ENCODE measurements around the gene PCAT6. TPM values are rescaled to one million over a fixed set of nuclear protein-coding genes. Genes with fewer than 3 reads are reported as not detected.

PCAT6 gene
- total and polyA plus RNA-seq, 2 of the 8 experiments (the other 6 are each of a cell fraction or from before 2014, with no cell fraction given) = 4.6 to 14.7 TPM

- no peak overlapping the region for H3K4me2 ChIP-seq (ENCODE audit: insufficient read depth in 1 of 2, low read depth in 2 of 2, low read length in 2 of 2)
- peaks cover 5% of the 10 kb centered on the region for H3K79me1 ChIP-seq (ENCODE audit: low read depth, low read length)
- DNase-seq (ENCODE audit: low read depth in 1 of 2, low spot score in 2 of 2) = no peak
- H3K14ac ChIP-seq (ENCODE audit: insufficient read length) = no peak overlapping the region
- H3K23ac ChIP-seq (ENCODE audit: insufficient read length) = no peak overlapping the region
- no peak for FAIRE-seq
- no peak overlapping the region for H2BK15ac ChIP-seq (ENCODE audit: low read length)
- no peaks in the 10 kb centered on the region; the same call in 1 of the 2 replicates for H3K23me2 ChIP-seq (ENCODE audit: low read depth, low read length)
- H3K79me2 ChIP-seq (ENCODE audit: control insufficient read depth in 1 of 2, insufficient read depth in 2 of 2, low read length in 2 of 2) = peaks cover 22 to 99% of the 10 kb centered on the region in 2 experiments
- H2BK5ac ChIP-seq (ENCODE audit: low read depth, low read length) = no peak overlapping the region
- no peaks in the 10 kb centered on the region for H3K9me3 ChIP-seq (ENCODE audit: insufficient read depth in 2 of 2, low read depth in 1 of 2, low read length in 1 of 2)
- POLR2A ChIA-PET (ENCODE audit: partially characterized antibody) = interaction anchor here (0.9 to 1.2 kb wide), 3 partner anchors 13 to 22 kb away, joined by 3 to 5 read pairs (median 3); partner anchors contain the start of gene KDM5B
- no peak overlapping the region for H4K5ac ChIP-seq (ENCODE audit: insufficient read length, low read depth, low read length)
- H3K4me3 ChIP-seq (ENCODE audit: extremely low read depth in 1 of 4, insufficient read depth in 2 of 4, low read depth in 3 of 4, low read length in 4 of 4) = no peak overlapping the region
- H4K91ac ChIP-seq (replicated peaks; ENCODE audit: insufficient read length, low read length) = no peak overlapping the region
- H2BK12ac ChIP-seq (ENCODE audit: low read depth, low read length) = no peak overlapping the region
- H2BK20ac ChIP-seq (ENCODE audit: low read length) = no peak overlapping the region
- no peaks in the 10 kb centered on the region for H3K27me3 ChIP-seq (replicated peaks in 1 of 4; ENCODE audit: control insufficient read depth in 3 of 4, extremely low read depth in 1 of 4, insufficient read depth in 3 of 4, low read length in 3 of 4)
- H3K4ac ChIP-seq (replicated peaks; ENCODE audit: insufficient read length, low read depth, low read length) = no peak overlapping the region
- no peak overlapping the region for H3K27ac ChIP-seq (ENCODE audit: low read depth, low read length)
- CTCF ChIA-PET (ENCODE audit: partially characterized antibody) = interaction anchor here (0.8 to 1.4 kb wide), 2 partner anchors 10 to 60 kb away, joined by 3 read pairs; no protein-coding TSS in a partner anchor
- no peak overlapping the region for H2AFZ ChIP-seq (ENCODE audit: low read length)
- H3K9ac ChIP-seq (replicated peaks in 1 of 4; ENCODE audit: extremely low read depth in 1 of 4, low read depth in 3 of 4, low read length in 3 of 4) = no peak overlapping the region
- H3K56ac ChIP-seq (replicated peaks; ENCODE audit: insufficient read length, low read depth, low read length) = no peak overlapping the region
- H4K20me1 ChIP-seq (replicated peaks in 1 of 2; ENCODE audit: control insufficient read depth in 1 of 2, insufficient read depth in 2 of 2, low read length in 2 of 2) = peaks cover 28 to 40% of the 10 kb centered on the region in 2 experiments
- no peak overlapping the region for H2AK5ac ChIP-seq (ENCODE audit: low read depth, low read length)
- no peak overlapping the region for H2BK120ac ChIP-seq (replicated peaks; ENCODE audit: low read depth, low read length)
- no peaks in the 10 kb centered on the region; a peak in 1 of 8 replicates for H3K36me3 ChIP-seq (ENCODE audit: control insufficient read depth in 2 of 4, insufficient read depth in 4 of 4, low read length in 3 of 4)
- H4K8ac ChIP-seq (ENCODE audit: extremely low read depth, insufficient read depth, low read length) = no peak overlapping the region
- H3K4me1 ChIP-seq (replicated peaks in 1 of 4; ENCODE audit: control insufficient read depth in 3 of 4, insufficient read depth in 4 of 4, low read length in 3 of 4) = no peaks in the 10 kb centered on the region
- WGBS, 2 experiments (ENCODE audit: extremely low coverage in 1 of 2, insufficient coverage in 1 of 2, insufficient read length in 1 of 2, insufficient replicate concordance in 2 of 2, low coverage in 1 of 2, low lambda C conversion rate in 2 of 2, missing lambda C conversion rate in 1 of 2) = 88% methylated on average over 4 of the region's 4 CpGs; no CpG with 5 or more reads in 1 of the 2 experiments
- no peak overlapping the region for H3K18ac ChIP-seq (ENCODE audit: extremely low read depth, low read length)
- TF ChIP-seq TBP (IDR thresholded peaks at IDR 0.05; ENCODE audit: low read depth, low read length) = no peak
- TF ChIP-seq SIRT6 (IDR thresholded peaks at IDR 0.05; ENCODE audit: low read length) = no peak
- TF ChIP-seq HDAC6 (IDR thresholded peaks at IDR 0.05; ENCODE audit: low read depth, low read length) = no peak
- no peak for TF ChIP-seq RNF2 (IDR thresholded peaks at IDR 0.05; ENCODE audit: borderline replicate concordance, low read depth, low read length, missing control alignments, poor library complexity, severe bottlenecking)
- TF ChIP-seq GTF2F1 (IDR thresholded peaks at IDR 0.05; ENCODE audit: borderline replicate concordance, low read depth, low read length) = no peak
- no peak for TF ChIP-seq PHF8 (conservative IDR thresholded peaks at IDR 0.05; ENCODE audit: low read depth, low read length)
- TF ChIP-seq YY1 (IDR thresholded peaks at IDR 0.05; ENCODE audit: low read depth, low read length) = no peak
- no peak for TF ChIP-seq ATF2 (IDR thresholded peaks at IDR 0.05; ENCODE audit: low read length)
- TF ChIP-seq FOSL1 (IDR thresholded peaks at IDR 0.05; ENCODE audit: insufficient read depth, low read depth, low read length) = no peak
- TF ChIP-seq SP1 (IDR thresholded peaks at IDR 0.05; ENCODE audit: low read depth, low read length) = no peak
- no peak for TF ChIP-seq EP300 (IDR thresholded peaks at IDR 0.05; ENCODE audit: borderline replicate concordance in 1 of 2, low read depth in 2 of 2, low read length in 2 of 2)
Measured at GRCh38 chr1:202786804-202787203, 23.9 kb upstream of the PCAT6 start.
